NK-92 (cell line): ENCODE data around the gene SMIM30.
"Not testable (repeated sequence)": the region's sequence is repeated elsewhere in the genome, so short reads cannot be mapped to it uniquely, and the experiment has no call there.

Experiments
- DNase-seq: peaks from one replicate; lab custom pipeline; 2025; ENCODE audit not compliant: unreplicated experiment; lab: John Stamatoyannopoulos, UW

The SMIM30 gene, protein sequence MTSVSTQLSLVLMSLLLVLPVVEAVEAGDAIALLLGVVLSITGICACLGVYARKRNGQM

DNA sequence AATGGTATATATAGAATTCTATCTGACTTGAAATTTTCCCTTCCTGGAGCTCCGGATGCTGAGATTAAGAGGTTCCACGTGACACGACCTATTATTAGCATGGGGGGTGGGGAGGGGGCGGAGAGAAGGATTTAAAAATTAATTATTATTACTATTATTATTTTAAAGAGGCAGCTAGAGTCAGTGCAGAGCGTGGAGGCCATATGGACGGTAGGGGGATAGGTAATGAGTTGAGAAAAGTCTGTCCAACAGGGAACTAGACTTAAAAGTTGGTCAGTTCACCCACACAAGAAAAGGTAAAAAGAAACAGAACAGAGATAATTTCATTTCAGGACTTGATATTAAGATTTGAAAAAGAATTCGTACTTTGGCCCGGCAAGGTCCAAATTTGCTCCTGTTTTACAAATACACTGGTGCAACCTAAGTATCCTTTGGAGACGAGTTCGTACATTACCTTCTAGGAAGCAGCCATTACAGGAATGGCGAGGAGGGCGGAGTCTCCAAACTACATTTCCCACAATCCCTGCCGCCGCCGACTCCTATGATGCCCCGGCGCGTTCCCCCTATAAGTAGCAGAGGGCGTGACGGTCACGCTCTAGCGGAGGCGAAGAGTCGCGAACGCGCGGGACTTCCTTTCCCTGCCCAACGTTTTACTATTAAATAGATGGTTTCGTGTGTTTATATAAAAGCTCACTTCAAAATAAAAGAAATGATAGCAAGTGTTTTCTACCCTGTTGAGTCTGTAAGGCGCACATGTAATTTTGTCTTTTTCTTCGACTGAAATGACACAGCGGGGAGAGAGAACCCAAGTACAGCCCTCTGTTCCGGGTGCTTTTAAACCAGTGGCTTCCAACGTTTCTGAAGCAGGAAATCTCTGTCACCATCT, at the start of gene SMIM30:
TSS of gene SMIM30 (minus strand) at position 481 of the 886 bp plus-strand sequence. CDS start 976 bp downstream, outside the sequence.
- peak; percentile 37 for DNase-seq

DNA sequence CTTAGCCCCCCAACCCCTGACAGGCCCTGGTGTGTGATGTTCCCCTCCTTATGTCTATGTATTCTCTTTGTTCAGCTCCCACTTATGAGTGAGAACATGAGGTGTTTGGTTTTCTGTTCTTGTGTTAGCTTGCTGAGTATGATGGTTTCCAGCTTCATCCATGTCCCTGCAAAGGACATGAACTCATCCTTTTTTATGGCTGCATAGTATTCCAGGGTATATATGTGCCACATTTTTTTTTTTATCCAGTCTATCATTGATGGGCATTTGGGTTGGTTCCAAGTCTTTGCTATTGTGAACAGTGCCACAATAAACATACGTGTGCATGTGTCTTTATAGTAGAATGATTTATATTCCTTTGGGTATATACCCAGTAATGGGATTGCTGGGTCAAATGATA, 47.8 kb upstream of the SMIM30 start:
- not testable (repeated sequence) for DNase-seq

DNA sequence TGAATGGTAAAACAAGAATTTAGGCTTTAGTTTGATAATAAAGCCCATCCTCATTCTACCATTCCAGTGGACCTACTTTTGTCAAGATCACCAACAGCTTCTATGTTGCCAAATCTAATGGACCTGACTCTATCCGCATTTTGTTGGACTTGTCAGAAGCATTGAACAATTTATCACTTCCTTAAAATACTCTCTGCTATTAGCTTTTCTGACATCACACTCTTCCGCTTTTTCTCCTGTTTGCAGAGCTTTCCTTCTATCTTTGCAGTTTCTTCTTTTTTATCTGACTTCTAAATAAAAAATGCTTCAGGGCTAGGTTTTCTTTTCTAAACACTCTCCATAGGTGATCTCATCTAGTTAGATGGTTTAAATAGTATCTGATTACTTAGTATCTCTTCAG, 42.7 kb upstream of the SMIM30 start:
- no peak for DNase-seq

DNA sequence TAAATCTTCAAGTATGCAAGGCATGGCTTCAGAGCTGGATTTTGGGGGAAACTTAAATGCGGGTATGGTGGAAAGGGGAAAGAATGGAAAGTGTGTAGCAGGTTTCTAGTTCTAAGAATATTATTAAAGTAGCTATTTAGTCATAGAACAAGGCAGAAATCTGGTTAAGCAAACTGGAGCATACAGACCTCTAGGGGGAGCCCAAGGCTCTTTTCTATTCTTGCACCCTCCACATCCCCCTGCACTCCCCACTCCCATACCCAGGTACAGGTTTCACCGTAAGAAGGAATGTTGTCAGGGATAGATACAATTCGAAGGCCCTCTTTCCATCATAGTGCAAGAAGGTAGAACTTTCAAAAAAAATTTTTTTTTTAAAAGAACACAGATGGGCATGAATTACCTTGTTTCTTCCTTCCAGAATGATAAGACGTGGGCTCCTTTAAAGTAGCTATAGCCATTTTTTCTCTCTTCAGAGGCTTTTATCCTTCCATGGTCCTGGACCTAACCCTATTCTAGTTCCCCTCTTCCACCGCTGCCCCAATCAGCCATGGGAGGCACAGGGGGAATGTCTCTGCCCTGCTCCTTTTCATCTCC, 41.5 kb upstream of the SMIM30 start:
- no peak for DNase-seq

DNA sequence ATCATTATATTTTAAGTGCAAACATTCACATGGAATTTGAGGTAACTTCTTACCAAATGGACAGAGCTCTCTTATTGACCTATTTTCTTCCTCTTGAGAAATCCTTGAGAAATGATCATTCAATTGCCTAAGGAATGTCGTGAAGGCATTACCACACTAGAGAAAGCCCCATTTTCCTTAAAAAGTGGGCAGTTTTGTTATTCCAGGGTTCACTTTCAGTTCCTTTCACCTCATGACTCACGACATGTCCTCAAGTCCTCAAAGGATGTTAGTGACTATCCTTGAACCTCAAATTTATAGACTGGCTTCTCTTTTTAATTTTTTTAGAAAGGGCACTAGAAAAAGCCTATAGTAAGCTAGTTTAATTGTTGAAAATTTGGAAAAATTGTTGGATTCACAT, 40.4 kb upstream of the SMIM30 start:
- DNase-seq = no peak

DNA sequence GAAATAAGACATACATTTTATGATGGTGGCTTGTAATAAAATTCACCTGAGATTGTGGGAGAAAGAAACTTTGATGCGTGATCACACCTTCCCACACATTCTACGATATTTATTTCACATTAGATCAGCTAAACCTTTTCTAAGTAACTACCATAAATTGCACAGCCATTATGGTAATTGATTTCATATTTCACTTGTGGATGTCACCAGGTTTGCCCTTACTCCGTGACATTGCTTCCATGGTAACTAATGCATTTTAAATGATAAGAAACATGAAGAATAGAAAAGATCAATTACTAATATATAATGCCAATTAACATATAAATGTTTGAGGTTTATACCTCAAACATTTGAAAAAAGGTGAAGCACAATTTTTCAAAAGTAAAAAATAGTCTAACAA, 35.8 kb upstream of the SMIM30 start:
- DNase-seq = no peak

DNA sequence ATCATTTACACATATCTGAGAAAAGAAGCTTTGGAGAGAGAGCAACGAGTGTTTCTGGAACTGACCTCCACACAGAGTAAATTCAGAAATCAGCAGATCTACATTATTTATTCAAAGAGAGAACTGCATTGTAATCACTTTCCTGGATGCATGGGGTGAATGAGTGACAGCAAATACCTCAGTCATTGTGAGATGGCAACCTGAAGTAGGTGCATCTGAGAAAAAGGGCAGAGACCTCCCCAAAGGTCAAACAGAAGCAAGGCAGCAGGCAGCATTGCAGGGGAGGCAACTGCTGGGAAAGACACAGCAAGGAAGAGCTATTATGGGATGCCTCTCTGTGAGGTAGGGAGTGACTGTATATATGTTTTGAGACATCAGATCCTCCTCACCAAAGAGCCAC, 26.5 kb upstream of the SMIM30 start:
- no peak for DNase-seq

DNA sequence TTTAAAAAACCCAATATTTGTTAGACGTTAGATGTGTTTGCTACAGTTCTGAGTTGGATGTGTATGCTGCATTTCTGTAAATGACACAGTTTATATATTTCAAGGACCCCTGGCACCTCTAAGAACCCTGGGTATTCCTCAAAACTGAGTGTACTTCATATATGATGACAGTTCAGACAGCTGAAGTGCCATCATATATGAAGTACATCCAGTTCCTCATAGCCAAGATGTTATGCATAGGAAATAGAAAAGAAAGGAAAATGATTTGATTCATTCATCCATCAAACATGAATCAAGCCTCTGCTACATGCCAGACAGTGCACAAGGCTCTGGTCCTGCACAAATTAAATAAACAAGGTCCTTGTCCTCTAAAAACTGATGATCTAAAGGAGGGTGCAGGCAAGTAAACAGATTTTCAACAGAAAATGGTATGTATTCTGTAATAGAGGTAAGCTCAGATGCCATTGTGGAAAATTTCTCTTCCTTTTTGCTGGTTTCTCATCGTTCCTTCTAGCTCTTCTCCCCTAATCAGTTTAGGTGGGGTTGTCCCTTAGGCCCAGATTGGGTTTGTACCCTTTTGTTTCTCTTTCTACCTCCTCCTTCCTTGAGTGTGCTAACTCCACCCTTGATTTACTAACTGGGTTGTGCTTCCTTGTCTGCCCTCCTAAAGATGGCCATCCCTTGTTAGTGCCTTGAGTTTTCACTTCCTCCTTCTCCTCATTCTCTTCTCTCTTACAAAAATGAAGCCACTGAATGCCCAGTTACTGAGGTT, 25.3 kb upstream of the SMIM30 start:
- DNase-seq = no peak

DNA sequence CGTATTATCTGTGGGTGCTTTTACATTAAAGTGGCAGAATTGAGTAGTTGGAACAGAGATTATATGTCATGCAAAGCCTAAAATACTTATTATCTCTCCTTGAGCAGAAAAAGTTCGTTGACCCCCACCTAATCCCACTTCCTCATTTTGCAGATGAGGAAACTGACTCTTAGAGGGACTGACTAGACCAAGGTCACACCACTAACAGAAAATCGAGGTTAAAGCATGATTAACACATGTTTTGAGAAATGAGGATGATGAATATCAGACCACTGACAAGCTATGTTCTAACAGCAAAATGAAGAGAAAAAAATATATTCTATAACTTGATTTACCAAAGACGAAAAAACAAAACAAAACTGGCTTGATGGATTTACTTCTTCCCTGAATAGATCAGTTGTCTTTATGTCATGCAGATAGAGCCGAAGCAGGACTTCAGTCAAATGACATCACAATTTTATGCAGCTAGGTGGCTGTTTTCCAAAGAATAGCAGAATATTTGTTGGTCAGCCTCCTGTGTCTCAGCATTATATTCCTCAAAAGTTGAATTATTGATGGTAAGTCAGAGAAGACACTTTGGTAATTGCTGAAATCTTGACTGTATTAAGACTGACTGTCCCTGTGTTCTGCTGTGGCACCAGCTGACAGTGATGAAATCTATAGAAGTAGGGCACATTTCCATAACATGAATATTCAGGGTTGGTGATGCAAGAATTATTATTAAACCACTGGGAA, 24.2 kb upstream of the SMIM30 start:
- no peak for DNase-seq

DNA sequence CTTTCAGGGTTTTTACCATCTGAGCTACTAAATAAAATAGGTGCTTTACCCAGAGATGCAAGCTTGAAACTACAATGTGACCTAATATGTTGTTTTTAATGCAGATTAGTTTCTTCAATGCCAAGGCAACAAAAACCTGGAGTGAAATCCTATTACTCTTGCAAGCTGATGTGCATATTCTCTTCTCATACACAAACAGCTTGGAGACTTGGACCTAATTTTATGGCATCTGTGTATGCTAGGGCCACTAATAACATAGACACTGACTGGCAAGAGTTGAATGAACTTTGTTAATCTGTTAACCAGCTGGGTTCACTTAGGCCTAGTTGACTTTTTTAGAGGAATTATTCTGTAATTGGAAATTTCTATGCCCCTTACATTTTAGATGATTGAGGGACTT, 23.4 kb upstream of the SMIM30 start:
- DNase-seq = no peak

DNA sequence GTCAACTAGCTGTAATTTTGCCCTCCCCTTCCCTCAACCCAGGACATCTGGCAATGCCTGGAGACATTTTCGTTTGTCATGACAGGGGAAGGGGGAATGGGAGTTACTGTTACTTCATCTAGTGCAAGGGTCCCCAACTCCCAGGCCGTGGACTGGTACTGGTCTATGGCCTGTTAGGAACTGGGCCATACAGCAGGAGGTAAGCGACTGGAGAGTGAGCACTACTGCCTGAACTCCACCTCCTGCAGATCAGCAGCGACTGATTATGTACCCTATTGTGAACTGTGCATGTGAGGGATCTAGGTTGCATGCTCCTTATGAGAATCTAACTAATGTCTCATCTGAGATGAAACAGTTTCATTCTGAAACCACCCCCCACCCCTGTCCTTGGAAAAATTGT, 22.6 kb upstream of the SMIM30 start:
- no peak for DNase-seq

DNA sequence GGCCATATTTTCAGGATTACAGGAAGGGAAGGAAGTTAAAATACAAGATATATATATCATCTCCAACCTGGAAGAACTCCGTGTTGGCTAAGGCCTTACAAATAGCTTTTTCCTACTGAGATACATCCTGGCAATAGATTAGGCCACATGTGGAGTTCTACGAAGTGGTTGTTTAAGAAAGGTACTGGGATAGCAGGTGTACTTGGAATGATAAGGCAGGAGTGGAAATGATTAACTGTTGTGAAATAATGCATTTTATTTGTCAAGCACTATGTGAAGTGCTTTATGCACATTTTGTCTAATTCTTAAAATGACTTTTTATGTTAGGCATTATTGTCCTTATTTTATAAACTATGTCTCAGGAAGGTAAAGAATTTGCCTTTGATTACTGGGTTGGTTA, 18.9 kb upstream of the SMIM30 start:
- no peak for DNase-seq

DNA sequence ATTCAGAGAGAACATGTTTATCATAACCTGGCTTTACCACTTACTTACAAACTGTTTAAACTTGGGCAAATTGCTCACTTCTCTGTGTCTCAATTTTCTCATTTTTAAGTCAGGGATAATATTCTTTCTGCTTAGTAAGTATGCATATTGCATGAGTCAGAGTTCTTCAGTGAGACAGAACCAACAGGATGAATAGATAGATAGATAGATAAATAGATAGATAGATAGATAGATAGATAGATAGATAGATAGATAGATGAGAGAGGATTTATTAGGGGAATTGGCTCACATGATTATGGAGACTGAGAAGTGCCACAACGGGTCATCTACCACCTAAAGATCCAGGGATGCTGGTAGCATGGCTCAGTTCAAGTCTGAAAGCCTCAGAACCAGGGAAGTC, 15.7 kb upstream of the SMIM30 start:
- DNase-seq = no peak

DNA sequence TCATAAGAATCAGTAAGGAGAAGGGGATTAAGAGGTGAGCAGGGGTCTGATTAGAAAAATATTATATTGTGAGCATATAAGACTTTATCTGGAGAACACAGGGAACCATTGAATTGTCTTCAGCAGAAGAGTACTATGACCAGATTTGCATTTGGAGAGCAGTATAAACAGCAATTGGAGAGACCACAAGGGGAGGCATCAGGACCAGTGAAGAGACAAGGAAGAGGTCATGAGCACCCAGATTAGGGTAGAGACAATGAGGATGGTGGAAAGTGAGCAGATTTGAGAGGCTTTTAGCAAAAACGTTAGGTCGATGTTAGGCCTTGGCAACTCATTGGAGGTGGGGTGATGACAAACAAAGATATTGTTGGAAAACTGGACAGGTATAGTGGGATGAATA, 13.0 kb upstream of the SMIM30 start:
- no peak for DNase-seq

DNA sequence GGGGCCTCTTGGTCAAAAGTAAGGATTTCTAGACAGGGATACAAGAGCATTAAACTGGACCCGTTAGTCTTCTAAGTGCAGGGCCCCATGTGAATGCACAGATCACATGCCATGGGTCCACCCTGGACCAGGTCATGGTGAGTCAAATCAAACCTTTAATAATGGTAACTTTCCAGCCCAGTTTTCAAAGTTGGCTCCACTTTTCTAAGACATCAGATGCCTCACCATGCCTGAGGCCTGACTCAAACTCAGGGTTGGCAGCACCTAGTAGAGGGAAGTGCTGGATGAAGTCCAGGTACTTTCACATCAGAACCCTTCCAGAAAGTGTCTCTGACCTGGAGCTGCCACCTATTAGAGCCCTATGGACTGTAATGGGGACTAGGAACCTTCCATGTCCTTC, 9.7 kb upstream of the SMIM30 start:
- DNase-seq = no peak

DNA sequence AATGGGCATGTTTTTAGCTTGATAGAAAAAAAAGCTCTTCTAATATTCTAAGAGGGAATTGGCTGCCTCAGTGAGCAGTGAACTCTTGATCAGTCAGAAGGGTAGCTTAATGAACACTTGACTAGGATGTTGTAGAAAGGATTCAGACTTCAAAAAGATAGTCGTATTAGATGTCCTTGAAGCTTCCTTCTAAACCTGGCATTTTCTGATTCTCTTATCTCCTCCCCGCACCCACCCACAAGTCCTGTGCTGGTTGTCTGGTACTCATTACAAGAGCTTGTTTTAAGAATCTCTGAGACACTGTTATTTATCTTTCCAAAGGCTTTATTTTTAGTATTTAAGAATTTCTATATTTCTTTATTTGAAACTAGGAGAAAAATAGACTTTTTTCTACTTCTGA, 7.4 kb upstream of the SMIM30 start:
- DNase-seq = no peak

DNA sequence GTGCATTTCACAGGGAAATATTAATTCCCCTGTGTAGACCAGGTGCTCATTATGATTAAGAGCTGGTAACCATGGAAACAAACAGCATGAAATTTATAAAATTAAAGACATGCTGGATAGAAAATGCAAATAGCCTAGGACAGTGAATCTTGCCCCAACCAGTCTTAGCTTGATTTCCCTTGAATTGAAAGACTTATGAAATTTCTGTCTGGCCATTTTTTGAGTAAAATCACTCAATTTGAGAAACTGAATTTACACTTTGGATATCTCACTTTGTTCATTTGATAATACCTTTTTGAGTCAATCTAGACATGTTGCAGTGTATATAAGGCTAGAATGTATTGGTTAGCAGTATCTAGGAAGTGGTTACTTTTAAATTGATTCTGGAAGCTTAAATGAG, 4.4 kb upstream of the SMIM30 start:
- DNase-seq = no peak

DNA sequence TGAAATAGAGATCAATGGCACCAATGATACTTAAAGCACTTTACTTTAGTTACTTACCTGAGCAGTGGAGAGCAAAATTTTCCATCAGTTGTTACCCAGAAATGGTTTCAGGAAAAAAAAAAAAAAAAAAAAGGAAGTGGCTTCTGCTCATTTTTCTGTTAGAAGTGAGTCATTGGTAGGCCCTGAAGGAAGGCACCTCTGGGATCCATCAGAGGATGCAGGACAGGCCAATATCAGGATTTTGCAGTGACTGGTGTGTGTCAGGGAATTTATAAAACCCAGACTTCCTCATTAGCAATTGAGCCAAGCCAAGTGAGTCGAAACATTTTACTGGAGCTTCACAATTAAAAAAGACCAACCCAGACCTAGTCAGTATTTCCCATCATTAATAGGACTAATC, 2.3 kb upstream of the SMIM30 start:
- DNase-seq = no peak

DNA sequence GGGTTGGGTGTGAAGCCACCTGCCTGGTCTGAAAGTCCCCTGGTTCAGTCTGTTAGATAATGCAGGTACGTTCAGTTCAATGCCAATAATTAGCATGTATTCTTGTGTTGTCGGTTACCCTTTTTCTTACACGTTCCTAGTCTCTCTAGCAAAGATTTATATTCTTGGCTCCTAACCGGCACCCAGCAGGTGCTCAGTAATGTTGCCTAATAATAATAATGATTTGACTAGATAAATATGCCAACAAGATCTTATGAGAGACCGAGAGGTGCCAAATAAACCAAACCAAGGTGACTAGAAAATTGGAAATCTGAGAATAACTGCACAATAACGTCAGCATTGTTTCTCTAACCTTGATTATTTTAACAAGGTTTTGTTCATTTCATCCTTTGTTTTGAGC, 1.1 kb upstream of the SMIM30 start:
- DNase-seq = no peak

DNA sequence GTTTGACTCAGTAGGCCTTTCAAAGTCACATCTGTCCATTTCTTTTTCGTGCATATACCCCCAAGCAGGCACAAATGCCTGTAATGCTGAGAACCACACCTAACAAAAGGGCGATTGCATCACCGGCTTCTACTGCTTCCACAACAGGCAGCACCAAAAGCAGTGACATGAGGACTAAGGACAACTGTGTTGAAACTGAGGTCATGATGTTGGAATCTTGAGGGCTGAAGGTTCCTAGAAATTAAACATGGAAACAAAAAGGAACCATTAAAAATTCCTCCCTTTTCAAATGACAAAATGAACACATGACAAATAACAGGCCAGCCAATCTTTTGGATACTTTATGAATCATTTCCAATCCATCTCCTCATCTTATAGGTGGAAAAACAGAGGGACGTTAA, 980 bp downstream of the SMIM30 start:
- DNase-seq = not testable (repeated sequence)

DNA sequence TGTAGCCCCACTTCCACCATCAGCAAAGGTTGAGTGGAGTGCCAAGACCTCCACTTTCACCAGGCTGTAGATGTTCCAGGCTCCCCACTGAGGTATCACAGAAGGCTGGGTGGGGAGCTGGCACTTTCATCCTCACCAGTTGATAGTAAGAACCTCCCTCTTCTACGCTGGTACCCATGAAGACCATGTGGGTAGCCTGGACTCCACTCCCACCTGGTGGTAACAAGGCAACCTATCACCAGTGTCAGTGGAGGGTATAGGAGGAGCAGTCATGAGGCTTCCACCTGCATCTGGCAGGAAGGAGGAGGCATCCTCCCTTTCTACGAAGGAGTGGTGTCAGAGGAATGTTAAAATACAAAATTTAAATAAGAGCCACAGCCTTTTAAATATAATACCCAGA, 4.4 kb downstream of the SMIM30 start:
- no peak for DNase-seq
